GM19023 (cell line): ENCODE results near the gene BCAS3.

Experiments used
- ATAC-seq: cut with Tn5 transposase; IDR thresholded peaks from one replicate; pipeline ENCODE4 v1.9.1; 2021; ENCODE audit warnings: mild to moderate bottlenecking, moderate library complexity; ENCODE audit not compliant: unreplicated experiment

The BCAS3 gene

DNA sequence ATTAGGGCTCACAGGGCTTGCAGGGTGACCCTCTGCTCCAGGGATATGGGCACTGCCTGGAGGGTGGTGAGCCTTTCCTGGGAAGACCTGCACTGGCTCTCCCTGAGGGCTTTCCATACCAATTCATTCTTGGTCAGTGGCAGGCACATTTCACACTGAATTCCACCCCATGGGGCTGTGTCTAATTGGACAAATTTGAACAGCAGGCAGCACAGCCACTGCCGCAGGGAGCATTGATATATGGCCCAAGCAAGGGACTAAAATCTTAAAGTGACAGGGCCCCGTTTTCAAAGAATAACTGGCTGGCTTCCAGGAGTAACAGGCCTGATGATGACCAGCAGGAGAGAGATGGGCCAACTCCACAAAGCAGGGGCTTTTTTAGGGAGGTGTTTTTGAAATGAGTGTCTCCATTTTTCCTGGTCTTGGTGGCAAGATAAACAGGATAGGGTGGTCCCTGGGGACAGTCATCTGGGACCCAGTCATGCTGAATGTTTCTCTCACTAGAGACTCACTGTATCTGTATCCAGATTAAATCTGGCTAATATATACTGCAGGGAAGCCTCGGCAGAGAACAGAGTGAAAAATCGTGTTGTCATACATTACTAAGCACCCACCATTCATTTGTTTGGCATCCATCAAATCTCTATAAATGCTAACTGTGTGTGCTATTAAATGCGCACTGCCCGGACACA lies 647.9 kb downstream of the BCAS3 start:
- no peak for ATAC-seq

DNA sequence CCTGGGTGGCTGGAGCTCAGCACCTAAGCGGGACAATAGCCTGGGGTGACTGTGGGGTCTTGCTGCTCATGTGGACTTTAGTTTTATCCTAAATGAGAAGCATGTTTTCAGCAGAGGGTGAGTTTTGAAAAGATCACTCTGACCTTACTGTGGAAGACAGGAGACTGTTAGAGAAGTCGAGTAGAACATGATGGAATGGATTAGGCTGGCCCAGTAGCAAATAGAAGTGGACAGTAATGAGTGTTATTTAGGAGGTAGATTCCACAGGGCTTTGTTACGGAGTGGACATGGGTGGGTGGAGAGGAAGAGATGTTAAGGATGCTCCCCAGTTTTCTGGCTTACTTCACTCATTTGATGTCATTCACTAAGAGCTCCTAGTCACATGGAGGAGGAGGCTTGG lies 648.7 kb downstream of the BCAS3 start:
- ATAC-seq = no peak

DNA sequence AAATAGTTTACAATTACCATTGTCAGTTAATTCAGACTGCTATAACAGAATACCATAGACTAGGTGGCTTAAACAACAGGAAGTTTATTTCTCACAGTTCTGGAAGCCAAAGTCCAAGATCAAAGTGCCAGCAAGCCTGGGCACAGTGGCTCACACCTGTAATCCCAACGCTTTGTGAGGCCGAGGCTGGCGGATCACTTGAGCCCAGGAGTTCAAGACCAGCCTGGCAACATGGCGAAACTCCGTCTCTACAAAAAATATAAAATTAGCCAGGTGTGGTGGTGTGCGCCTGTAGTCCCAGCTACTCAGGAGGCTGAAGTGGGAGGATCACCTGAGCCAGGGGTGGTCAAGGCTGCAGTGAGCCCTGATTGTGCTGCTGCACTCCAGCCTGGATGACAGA lies 650.7 kb downstream of the BCAS3 start:
- ATAC-seq = no peak

DNA sequence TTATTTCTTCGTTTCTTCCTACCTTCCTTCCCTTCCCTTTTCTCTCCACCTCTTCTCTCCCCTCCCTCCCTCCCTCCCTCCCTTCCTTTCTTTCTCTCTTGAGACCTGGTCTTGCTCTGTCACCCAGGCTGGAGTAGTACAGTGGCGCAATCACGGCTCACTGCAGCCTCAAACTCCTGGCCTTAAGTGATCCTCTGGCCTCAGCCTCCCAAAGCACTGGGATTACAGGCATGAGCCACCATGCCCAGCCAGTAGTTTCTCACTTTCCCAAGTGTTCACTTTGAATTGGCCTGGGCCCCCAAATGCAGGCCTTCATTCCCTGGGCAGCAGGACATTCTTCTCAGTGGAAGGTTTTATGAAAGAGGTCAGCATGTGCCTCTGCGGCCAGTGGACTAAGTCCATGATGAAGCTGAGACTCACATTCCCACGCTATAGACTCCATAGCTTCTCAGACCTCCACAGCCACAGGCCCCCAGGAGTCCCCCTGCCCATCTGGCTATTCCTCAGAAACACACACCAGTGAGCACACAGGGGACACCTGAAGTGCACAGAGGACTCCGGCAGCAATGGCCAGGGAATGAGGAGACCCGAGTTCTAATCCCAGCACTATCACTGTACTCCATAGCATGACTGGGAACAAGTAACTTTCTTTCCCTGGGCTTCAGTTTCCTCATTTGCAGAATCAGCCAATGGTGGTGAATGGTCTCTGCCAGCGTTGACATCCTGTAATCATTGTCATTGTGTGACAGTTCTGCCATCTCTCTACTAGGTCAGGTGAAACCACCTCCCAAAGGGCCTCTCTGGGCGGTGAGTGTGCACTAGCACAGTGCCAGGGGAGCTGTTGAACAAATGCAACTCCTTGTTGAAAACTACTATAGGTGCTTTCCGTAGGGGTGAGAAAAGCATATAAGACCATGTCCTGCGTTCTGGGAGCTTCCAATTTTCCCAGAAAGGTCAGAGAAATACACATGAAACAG lies 652.8 kb downstream of the BCAS3 start:
- no peak for ATAC-seq

DNA sequence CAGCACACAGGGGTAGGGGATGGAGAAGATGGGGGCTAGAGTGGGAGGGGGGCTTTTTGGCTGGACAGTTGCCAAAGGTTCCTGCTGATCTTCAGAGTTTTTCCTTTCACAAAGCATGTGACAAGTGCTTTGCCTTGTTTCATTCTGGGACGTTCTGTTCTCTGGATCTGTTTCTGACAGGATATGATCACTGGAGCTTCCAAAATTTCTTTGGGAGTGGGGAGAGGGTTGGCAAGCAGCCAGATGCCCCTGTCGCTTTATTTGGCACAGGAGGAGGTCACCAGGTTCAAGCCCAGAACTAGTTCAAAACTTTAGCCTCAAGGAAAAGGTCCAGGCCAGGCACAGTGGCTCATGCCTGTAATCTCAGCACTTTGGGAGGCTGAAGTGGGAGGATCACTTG lies 653.5 kb downstream of the BCAS3 start:
- ATAC-seq = no peak

DNA sequence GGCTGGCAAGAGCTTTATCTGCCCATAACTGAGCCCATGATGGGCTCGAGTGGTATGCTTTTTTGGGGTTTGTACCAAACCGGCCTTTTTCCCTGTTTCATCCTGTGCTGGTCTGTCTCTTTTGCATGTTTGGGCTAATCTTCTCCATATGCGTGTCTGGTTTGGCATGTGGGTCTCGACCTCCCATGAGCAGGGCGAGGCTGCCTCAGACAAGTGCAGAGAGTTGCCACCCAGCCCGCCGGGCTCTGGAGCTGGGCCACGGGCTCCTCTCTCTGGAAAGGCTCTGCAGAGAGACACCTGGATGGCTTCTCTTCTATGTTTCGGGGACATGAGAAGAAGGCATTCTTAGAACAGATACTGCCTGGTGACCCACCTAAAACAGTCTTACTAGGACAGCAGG lies 654.2 kb downstream of the BCAS3 start:
- ATAC-seq = no peak

DNA sequence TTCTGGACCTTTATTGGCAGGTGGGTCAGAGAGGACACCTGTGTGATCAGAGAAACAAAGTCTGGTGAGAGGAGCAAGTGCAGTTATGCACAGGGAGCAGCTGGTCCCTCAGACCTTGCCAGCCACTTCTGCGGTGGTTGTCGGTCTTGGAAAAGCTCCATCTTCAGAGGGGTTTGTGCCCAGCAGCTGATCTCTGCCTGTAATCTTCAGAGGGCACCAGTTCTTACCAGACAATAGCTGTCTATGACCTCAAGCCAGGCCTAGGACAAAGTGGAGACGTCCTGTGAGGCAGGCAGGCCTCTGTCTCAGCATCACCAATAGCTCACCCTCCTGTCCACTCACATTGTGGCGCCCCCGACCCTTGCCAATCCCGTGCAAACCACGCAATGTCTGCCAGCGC lies 655.5 kb downstream of the BCAS3 start:
- no peak for ATAC-seq

DNA sequence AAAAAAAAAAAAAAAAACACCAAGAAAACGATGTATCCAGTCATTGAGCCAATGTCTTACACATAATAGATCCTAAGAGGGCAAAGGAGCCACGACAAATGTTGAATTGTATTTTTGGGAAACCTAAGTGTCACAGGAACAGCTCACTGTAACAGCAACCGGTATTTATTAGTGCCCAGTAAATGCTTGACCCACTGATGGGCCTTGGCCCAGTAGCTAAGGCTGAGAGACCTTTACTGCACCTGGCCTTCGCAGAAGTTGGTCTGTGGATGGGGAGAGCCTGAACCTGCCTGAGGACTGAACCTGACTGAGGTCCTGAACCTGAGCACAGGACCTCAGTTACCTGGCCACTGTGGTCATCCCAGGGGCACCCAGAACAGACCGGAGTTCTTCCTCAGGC lies 657.0 kb downstream of the BCAS3 start:
- ATAC-seq = no peak

DNA sequence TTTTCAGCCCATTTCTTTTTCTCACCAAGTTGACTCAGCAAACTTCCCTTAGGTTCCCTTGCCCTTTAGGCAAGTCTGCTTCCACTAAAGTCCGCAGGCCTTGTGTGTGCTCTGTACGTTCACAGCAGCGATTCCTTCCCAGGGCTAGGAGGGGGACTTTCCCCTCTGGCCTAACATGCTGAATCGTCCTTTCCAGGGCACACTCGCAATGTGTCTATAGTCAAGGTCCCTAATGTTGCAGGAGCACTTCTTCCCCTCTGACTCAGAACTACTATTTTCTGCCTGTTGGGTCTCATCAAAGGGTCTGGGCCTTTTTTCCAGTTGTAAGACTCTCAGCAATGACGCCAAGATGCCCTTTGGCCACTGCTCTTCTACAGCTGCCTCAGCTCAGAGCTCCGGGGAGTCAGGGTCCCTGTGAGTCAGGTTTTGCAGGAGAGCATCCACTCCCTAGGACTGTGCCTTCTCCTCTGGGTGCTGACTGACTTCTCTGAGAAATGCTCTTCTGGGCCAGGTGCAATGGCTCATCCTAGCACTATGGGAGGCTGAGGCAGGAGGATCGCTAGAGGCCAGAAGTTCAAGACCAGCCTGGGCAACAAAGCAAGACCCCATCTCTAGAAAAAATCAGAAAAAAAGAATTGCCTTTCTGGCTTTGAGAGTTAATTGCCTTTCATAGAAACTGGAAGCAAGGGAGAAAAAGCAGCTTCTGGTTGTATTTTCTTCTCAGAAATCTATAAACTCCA lies 657.6 kb downstream of the BCAS3 start:
- ATAC-seq = no peak

DNA sequence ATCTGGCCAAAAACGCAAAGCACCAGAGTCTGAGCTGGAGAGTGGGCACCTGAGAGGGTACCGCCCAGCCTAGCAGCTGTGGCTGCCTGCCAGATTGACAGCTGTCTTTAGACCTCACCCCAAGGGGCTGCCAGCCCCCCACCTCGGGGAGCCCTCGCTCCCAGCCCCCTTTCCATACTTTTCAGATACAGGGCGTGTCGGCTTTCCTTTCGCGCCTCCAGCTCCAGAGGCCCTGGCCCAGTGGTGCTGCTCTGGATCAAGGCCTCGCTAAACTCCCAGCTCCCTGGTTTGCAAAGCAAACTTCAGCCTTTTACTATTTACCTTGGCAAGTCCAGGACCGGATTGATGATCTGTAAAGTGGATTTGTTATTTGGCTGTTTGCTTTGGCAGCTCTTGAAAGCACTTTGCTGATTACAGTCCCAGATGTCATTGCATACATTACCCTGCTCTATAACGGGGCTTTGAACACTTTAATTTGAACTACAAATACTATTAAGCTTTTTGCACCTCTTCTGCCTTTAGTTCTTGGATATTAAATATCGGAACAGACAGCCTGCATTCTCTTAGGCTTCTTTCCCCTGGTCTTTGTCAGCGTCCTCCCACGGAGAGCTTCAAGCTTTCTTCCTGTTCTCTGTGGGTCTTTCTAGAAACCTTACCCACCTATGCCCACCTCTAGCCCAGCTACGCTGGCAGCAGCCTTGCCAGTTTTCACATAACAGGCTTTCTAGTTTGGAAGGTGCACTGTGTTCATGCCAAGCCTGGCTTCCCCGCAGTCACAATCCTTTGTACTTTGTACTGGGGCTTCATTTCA lies 658.4 kb downstream of the BCAS3 start:
- no peak for ATAC-seq

DNA sequence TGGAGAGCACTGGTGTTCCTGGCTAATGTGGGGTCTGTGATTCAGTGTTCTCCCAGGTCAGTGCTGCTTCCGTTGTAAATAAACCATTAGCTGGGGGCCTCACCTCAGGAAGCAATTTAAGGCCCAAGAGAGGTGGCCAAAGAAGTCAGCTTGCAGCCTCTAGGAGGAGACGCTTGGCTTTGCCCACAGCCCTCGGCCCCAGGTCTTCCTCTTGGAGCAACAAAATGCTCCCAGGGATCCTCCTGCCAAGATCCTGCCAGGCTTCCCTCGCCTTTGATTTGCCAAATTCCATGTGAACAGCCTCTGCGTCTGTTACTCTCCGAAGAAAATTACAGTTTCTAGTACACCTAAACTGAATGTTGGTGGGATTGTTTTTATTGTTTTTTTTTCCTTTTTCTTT lies 659.6 kb downstream of the BCAS3 start:
- no peak for ATAC-seq

DNA sequence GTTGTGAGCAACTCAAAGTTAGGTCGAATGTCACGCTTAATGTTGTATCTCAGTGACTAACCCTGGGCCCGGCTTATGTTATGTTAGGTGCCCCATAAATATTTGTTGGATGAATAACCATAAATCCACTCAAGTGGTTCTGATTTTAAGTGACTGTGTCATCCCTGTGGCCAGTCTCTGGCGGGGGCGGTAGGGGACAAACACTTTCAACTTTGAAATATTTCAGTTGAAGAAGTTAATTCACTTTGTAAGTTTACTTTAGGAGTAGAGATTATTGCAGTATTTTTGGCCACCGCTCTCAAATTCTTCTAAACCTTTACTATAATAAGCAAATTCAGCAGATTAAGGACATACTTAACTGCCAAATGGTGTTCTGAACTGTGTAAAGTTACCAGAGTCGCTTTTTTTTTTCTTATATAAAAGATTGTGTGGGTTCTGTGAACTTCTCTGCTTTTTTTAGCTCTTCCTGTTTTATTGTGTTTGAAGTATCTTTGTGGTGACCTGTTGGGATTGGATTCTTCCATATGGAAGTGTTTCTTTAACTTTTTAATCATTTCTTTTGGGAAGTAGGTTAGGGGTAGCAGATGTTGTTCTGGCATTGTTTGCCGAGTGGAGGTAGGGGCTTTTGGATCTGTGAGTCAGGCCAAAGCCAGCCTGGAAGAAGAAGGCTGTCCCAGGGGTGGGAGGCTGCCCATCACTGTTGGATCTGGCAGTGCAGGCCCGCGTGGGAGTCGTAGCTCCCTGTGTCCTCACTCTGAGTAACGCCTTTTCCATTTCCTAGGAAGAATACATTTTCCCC lies 660.5 kb downstream of the BCAS3 start:
- no peak for ATAC-seq

DNA sequence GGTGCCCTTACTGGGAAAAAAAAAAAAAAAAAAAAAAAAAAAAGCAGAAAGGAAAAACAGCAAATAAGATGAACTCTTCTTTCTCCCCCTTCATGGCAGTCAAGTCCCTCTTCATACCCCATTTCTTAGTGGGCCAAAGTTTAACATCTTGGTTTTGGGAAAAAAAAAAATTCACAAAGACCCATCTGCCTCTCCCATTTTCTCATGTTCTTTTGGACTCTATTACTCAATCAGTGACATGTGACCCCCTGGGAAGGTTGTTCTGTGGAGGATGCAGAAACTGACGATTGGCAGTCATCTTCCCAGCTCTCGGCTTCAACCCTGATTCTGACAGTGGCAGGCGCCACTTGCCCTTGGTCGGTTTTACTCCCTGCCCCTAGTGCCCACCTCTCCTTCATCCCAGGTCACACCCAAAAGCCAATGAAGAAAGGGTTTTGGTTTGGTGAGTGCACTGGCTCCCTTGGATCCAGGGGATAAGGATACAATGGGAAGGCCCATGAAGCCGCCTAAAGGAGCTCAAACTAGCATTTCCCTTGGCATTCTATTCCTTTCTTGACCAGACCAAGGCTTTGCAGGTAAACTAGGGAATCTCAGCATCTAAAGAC lies 661.3 kb downstream of the BCAS3 start:
- ATAC-seq = no peak

DNA sequence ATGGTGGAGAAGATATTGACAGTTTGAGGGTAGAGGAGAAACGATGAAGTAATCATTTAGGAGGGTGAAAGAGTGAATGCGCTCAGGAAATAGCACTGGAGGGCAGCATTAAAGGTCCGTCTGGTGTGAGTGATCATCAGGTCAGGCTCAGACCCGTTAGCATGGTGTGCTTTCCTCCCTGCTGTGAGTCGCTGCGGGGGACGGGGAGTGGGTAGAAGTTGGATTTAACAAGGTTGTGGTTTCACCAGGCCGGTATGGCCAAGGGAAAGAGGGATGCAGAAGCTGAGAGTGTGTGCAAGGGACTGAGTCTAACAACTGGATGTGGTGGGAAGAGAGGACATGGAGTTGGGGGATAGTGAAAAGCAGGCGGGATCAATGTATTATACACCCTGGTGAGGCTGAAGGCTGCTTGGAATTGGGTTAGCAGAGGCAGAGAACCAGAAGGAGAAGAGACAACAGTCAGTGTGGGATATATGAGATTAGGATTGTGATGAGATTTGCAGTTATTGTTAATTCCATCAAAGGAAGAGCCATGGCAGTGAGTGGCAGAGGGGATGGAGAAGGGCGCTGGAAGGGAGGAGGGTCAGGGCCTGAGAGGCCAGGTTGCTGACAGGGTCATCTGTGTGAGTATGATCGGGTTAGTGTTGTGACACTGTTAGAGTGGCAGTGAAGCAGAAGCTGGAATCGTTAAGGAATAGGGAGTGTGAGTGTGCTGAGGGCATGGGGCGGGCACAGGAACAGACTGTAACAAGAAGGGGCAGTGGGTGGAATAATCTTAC lies 663.0 kb downstream of the BCAS3 start:
- ATAC-seq = no peak

DNA sequence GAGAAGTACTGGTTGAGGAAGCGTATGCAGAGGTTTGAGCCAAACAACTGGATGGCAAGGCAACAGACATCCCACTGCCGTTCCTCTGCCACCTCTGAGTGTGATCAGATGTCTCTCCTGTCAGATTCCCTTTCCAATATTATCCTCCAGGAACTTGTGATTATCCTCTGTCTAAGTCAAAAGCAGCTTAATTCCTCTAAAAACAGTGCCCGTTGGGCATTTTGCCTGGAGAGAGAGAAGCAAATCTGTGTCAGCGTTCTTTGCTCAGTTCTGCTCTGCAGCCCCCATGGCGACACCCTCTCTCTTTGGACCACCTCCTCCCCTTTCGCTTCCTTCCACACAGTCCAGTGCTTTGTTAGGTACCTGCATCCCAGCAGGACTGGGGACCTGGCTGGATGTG lies 665.9 kb downstream of the BCAS3 start:
- no peak for ATAC-seq

DNA sequence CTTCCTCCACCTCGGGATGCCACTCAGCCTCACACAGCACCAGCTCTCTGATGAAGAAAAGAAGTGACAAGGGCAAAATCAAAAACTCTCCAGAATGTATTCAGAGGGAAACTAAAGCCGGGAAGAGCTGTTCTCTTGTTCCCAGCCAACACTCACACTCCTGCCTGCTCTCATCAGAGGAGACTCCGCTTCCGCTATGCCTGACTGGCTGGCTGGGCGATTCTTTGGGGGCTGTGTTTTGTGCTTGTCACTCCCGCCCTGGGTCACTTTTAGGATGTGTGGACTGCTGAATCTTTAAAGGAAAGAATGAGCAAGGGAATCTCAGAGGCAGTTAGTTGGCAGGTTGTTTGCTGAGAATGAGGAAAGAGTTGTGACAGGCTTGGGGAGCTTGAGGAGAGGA lies 667.4 kb downstream of the BCAS3 start:
- no peak for ATAC-seq

DNA sequence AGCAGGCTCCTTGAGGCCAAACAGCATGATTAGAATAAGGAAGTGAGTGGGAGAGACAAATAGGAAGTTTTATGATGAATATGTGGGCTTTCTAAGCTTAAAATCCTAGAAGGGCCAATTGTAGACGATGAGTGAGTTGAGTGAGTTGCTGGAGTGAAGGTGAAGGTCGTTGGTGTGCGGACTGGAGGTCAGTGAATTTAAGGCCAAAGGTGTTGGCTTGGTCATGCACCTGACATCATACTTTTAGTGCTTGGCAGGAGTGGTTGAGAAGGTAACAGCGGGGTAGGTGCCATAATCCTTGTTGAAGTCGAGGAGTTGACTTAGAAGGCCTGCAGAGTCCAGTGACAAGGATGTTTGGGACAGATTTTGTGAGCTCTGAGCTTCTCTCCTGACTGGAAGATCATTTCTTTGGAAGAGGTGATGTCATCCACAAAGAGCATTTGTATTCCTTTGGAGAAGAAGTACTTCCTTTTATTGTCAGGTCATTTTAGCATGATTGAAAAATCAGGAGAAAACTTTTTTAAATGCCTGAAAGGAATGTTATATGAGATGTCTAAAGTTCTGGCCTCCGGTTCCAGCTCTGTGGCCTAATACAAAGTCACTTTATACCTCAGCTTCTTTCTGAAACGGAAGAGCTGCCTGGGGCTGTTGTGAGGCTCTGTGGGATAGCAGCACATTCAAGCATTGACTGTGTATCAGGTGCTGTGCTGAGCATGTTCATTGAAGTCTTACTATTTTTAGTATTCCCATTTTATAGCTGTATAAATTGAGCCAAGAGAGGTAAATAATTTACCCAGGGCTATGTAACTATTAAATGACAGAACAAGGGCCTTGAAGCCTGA lies 668.4 kb downstream of the BCAS3 start:
- no peak for ATAC-seq

DNA sequence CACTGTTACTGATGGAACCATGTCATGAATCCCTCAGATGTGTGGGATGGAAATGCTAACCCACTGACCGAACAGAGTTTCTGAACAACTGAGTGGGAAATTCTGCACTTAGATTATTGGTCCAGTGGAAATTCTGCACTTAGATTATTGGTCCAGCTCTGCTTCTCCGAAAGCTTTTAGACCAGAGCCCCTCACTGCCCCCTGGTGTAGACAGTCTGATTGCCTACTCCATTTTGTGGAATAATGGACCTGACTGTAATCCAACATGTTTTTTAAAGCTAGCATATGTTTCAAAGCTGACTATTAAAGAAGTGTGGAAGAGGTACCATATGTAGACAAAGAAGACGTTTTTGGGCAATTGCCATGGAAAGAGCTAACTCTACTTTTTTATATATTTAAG lies 671.7 kb downstream of the BCAS3 start:
- no peak for ATAC-seq
